ENCODE results near the gene ADRB2.

DNA sequence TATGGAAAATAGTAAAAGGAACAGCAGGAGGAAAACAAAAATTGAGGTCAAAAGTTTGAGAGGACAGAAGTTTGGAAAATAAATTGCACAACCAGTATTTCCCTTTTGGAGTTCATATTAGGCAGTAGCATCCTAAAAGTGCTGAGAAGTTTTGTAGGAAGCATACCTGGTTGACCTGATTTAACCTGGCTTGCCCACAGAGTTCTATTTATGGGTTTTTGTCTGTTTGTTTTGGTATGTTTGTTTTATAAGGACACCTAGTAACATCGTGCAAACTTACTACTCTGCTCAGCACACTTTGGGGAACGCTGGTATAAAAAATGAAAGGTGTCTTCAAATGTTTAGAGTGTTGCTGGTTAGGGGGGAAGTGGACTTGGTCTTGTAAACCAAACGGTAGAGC lies 15.1 kb downstream of the ADRB2 start:
- TF ChIP-seq, protein P1, sequence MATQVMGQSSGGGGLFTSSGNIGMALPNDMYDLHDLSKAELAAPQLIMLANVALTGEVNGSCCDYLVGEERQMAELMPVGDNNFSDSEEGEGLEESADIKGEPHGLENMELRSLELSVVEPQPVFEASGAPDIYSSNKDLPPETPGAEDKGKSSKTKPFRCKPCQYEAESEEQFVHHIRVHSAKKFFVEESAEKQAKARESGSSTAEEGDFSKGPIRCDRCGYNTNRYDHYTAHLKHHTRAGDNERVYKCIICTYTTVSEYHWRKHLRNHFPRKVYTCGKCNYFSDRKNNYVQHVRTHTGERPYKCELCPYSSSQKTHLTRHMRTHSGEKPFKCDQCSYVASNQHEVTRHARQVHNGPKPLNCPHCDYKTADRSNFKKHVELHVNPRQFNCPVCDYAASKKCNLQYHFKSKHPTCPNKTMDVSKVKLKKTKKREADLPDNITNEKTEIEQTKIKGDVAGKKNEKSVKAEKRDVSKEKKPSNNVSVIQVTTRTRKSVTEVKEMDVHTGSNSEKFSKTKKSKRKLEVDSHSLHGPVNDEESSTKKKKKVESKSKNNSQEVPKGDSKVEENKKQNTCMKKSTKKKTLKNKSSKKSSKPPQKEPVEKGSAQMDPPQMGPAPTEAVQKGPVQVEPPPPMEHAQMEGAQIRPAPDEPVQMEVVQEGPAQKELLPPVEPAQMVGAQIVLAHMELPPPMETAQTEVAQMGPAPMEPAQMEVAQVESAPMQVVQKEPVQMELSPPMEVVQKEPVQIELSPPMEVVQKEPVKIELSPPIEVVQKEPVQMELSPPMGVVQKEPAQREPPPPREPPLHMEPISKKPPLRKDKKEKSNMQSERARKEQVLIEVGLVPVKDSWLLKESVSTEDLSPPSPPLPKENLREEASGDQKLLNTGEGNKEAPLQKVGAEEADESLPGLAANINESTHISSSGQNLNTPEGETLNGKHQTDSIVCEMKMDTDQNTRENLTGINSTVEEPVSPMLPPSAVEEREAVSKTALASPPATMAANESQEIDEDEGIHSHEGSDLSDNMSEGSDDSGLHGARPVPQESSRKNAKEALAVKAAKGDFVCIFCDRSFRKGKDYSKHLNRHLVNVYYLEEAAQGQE (IDR thresholded peaks at IDR 0.05; ENCODE audit: insufficient replicate concordance, low read depth): no peak
- TF ChIP-seq POLR2AphosphoS5 (IDR thresholded peaks at IDR 0.05; ENCODE audit: low read depth): no peak
